Measurements from ENCODE around the gene CHD8.
"Not testable (repeated sequence)": the region's sequence is repeated elsewhere in the genome, so short reads cannot be mapped to it uniquely, and the experiment has no call there.

CHD8 gene

DNA sequence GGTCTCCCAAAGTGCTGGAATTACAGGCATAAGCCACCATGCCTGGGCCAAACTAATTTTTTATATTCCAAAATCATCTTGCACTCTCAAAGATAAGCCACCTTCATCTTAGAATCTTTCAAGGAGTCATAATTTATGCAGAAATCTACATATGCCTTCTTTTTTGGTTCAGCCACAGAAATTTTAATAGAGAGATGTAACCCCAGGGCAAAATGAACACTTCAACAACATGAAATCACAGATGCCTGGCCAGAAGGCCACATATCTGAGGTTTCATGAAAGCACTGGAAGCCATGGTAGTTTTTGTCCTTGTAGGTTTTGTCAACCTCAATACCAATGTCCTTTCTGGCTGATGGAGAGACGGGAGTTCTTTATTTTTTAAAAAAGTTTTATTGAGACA lies 81.9 kb downstream of the CHD8 start:
- H3K27ac ChIP-seq (replicated peaks) = no peak overlapping the region
- no peak for DNase-seq (ENCODE audit: low read depth in 1 of 2, low spot score in 1 of 2)
- H3K27me3 ChIP-seq (ENCODE audit: insufficient read depth, poor library complexity, severe bottlenecking) = no peaks in the 10 kb centered on the region
- H3K4me3 ChIP-seq (replicated peaks; ENCODE audit: insufficient read depth, low read length) = no peak overlapping the region
- TF ChIP-seq GABPA (IDR thresholded peaks at IDR 0.05; ENCODE audit: low read depth) = no peak
- TF ChIP-seq, protein P1, sequence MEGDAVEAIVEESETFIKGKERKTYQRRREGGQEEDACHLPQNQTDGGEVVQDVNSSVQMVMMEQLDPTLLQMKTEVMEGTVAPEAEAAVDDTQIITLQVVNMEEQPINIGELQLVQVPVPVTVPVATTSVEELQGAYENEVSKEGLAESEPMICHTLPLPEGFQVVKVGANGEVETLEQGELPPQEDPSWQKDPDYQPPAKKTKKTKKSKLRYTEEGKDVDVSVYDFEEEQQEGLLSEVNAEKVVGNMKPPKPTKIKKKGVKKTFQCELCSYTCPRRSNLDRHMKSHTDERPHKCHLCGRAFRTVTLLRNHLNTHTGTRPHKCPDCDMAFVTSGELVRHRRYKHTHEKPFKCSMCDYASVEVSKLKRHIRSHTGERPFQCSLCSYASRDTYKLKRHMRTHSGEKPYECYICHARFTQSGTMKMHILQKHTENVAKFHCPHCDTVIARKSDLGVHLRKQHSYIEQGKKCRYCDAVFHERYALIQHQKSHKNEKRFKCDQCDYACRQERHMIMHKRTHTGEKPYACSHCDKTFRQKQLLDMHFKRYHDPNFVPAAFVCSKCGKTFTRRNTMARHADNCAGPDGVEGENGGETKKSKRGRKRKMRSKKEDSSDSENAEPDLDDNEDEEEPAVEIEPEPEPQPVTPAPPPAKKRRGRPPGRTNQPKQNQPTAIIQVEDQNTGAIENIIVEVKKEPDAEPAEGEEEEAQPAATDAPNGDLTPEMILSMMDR (IDR thresholded peaks at IDR 0.05; ENCODE audit: insufficient read depth, low read length) = no peak
- no peak for TF ChIP-seq SPI1 (IDR thresholded peaks at IDR 0.05; ENCODE audit: borderline replicate concordance, low read depth)
- TF ChIP-seq POLR2AphosphoS5 (IDR thresholded peaks at IDR 0.05; ENCODE audit: low read depth) = no peak
- TF ChIP-seq, protein P2, sequence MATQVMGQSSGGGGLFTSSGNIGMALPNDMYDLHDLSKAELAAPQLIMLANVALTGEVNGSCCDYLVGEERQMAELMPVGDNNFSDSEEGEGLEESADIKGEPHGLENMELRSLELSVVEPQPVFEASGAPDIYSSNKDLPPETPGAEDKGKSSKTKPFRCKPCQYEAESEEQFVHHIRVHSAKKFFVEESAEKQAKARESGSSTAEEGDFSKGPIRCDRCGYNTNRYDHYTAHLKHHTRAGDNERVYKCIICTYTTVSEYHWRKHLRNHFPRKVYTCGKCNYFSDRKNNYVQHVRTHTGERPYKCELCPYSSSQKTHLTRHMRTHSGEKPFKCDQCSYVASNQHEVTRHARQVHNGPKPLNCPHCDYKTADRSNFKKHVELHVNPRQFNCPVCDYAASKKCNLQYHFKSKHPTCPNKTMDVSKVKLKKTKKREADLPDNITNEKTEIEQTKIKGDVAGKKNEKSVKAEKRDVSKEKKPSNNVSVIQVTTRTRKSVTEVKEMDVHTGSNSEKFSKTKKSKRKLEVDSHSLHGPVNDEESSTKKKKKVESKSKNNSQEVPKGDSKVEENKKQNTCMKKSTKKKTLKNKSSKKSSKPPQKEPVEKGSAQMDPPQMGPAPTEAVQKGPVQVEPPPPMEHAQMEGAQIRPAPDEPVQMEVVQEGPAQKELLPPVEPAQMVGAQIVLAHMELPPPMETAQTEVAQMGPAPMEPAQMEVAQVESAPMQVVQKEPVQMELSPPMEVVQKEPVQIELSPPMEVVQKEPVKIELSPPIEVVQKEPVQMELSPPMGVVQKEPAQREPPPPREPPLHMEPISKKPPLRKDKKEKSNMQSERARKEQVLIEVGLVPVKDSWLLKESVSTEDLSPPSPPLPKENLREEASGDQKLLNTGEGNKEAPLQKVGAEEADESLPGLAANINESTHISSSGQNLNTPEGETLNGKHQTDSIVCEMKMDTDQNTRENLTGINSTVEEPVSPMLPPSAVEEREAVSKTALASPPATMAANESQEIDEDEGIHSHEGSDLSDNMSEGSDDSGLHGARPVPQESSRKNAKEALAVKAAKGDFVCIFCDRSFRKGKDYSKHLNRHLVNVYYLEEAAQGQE (IDR thresholded peaks at IDR 0.05; ENCODE audit: insufficient replicate concordance, low read depth) = no peak

DNA sequence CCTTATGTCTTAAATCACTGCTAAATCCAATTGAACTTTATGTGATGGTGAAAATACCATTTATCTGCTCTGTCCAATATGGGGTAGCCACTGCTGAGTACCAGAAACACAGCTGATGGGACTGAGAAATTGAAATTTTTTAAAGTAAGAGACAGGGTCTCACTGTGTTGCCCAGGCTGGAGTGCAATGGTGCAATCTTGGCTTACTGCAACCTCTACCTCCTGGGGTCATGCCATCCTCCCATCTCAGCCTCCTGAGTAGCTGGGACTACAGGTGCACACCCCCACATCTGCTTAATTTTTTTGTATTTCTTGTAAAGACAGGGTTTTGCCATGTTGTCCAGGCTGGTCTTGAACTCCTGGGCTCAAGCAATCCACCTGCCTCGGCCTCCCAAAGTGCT lies 83.1 kb downstream of the CHD8 start:
- not testable (repeated sequence) for H3K4me3 ChIP-seq (replicated peaks; ENCODE audit: insufficient read depth, low read length); H3K27me3 ChIP-seq (ENCODE audit: insufficient read depth, poor library complexity, severe bottlenecking); H3K27ac ChIP-seq (replicated peaks); DNase-seq (ENCODE audit: low read depth in 1 of 2, low spot score in 1 of 2)

DNA sequence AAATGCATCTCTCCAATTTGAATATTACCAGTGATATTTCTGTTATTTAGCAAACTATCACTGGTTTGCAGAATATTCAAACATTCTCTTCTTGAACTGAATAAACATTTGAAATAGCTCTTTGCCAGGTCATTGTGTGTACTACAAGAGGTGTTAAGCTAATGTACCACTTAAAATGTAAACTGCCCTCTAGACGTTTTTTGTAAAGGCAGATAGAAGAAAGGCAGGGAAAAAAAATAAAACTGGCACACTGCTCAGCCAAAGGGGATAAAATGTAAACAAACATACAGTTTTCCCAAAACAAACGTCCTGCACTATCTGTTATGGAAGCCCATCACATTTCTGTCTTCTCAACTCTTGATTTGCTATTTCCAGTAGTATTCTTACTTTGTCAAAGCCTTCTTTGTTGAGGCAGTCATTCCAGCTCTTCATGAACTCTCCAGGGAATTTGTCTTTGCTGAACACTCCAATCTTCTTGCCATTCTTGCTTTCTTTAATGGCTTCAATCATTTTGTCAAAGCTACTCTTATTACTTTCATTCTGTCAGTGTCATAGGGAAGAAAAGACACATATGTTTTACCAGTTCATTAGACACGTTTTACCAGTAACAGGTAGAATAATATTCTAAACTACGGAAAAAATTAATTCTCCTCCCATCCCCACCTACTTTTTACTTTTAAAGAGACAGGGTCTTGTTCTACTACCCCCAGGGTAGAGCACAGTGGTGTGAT lies 85.8 kb downstream of the CHD8 start:
- no peak for TF ChIP-seq POLR2AphosphoS5 (IDR thresholded peaks at IDR 0.05; ENCODE audit: low read depth)
- TF ChIP-seq, protein P1 (IDR thresholded peaks at IDR 0.05; ENCODE audit: insufficient read depth, low read length) = no peak
- TF ChIP-seq SPI1 (IDR thresholded peaks at IDR 0.05; ENCODE audit: borderline replicate concordance, low read depth) = no peak
- TF ChIP-seq, protein P2 (IDR thresholded peaks at IDR 0.05; ENCODE audit: insufficient replicate concordance, low read depth) = no peak
- TF ChIP-seq GABPA (IDR thresholded peaks at IDR 0.05; ENCODE audit: low read depth) = no peak
- Histone ChIP-seq H3K27me3 (ENCODE audit: insufficient read depth, poor library complexity, severe bottlenecking) (no peaks in the 10 kb centered on the region), H3K27ac (replicated peaks) (no peak overlapping the region), H3K4me3 (replicated peaks; ENCODE audit: insufficient read depth, low read length) (no peak overlapping the region)
- no peak for DNase-seq (ENCODE audit: low read depth in 1 of 2, low spot score in 1 of 2)

DNA sequence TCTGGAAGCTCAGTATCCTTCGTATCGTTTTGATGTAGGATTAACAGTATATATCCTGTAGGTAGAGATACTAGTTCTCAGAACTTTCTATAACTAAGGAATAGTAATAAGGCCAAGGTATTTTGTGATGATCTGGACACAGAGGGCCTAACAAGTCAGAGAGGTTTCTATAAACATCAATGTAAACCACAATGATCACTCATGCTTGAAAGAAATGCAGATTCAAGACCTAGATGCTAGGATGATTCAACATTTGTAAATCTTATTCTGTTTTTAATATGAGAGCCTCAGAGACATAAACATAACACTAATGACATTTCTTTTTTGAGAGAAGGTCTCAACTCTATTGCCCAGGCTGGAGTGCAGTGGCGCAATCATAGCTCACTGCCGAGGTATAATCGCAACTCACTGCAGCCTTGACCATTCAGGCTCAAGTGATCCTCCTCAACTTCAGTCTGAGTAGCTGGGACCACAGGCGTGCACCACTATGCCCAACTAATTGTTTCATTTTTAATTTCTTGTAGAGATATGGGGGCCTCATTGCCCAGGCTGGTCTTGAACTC lies 88.3 kb downstream of the CHD8 start:
- H3K4me3 ChIP-seq (replicated peaks; ENCODE audit: insufficient read depth, low read length) = no peak overlapping the region
- H3K27ac ChIP-seq (replicated peaks) = no peak overlapping the region
- no peaks in the 10 kb centered on the region for H3K27me3 ChIP-seq (ENCODE audit: insufficient read depth, poor library complexity, severe bottlenecking)
- DNase-seq (ENCODE audit: low read depth in 1 of 2, low spot score in 1 of 2) = no peak
- no peak for TF ChIP-seq POLR2AphosphoS5 (IDR thresholded peaks at IDR 0.05; ENCODE audit: low read depth)
- TF ChIP-seq, protein P1 (IDR thresholded peaks at IDR 0.05; ENCODE audit: insufficient read depth, low read length) = no peak
